HepG2 (cell line): Measurements from ENCODE around the gene PRM2. TPM values are rescaled to one million over a fixed set of nuclear protein-coding genes. Genes with fewer than 3 reads are reported as not detected.

ENCODE experiments used
- CBFB ChIP-seq: sonication (generic); formaldehyde crosslinking; IDR thresholded peaks from 2 replicates; pipeline ENCODE4 v1.4.0; 2020; ENCODE audit warnings: missing genetic modification reagents
- ETV6 ChIP-seq: sonication (generic); formaldehyde crosslinking; conservative IDR thresholded peaks from 2 replicates; pipeline ENCODE4 v1.4.0; 2020; ENCODE audit warnings: missing genetic modification reagents
- FOXK2 ChIP-seq: fragments of 450-650 bp; IDR thresholded peaks from 2 replicates; pipeline ENCODE4 v1.6.1; 2016
- MAFF ChIP-seq: IDR thresholded peaks from 2 replicates; pipeline ENCODE4 v1.6.1; 2011; ENCODE audit warnings: low read depth, low read length, improper control_type of control experiment
- MATR3 ChIP-seq: sonication (generic); formaldehyde crosslinking; IDR thresholded peaks from 2 replicates; pipeline ENCODE4 v1.4.0; 2020; ENCODE audit warnings: missing genetic modification reagents
- NAIF1 ChIP-seq: sonication (generic); formaldehyde crosslinking; IDR thresholded peaks from 2 replicates; pipeline ENCODE4 v1.5.0; 2020; ENCODE audit warnings: mild to moderate bottlenecking, missing genetic modification reagents, borderline replicate concordance
- SNRNP70 ChIP-seq: fragments of 200-400 bp; formaldehyde crosslinking; IDR thresholded peaks from 2 replicates; pipeline ENCODE4 v1.6.1; 2017; ENCODE audit warnings: mild to moderate bottlenecking, low read depth, low read length, moderate library complexity
- STAT5B ChIP-seq: sonication (generic); formaldehyde crosslinking; IDR thresholded peaks from 2 replicates; pipeline ENCODE4 v1.4.0; 2020; ENCODE audit warnings: missing genetic modification reagents
- TBL1XR1 ChIP-seq: fragments of 150-350 bp; IDR thresholded peaks from 2 replicates; pipeline ENCODE4 v1.6.1; 2014; ENCODE audit warnings: borderline replicate concordance, low read length; ENCODE audit not compliant: partially characterized antibody
- TFAP4 ChIP-seq: sonication (generic); IDR thresholded peaks from 2 replicates; pipeline ENCODE4 v1.6.1; 2016; ENCODE audit warnings: low read depth, borderline replicate concordance
- YEATS4 ChIP-seq: sonication (generic); formaldehyde crosslinking; IDR thresholded peaks from 2 replicates; pipeline ENCODE4 v1.4.0; 2020; ENCODE audit warnings: missing genetic modification reagents, borderline replicate concordance
- ZBTB38 ChIP-seq: sonication (generic); formaldehyde crosslinking; IDR thresholded peaks from 2 replicates; pipeline ENCODE4 v1.5.1; 2020; ENCODE audit warnings: mild to moderate bottlenecking, missing genetic modification reagents
- ZKSCAN1 ChIP-seq: fragments of 150-350 bp; IDR thresholded peaks from 2 replicates; pipeline ENCODE4 v1.6.1; 2014; ENCODE audit warnings: low read length
- ZMYM2 ChIP-seq: sonication (generic); formaldehyde crosslinking; IDR thresholded peaks from 2 replicates; pipeline ENCODE4 v1.8.0; 2022; ENCODE audit warnings: mild to moderate bottlenecking, missing genetic modification reagents
- ZNF12 ChIP-seq: sonication (generic); formaldehyde crosslinking; IDR thresholded peaks from 2 replicates; pipeline ENCODE4 v1.5.0; 2020; ENCODE audit warnings: missing genetic modification reagents
- ZNF160 ChIP-seq: sonication (generic); formaldehyde crosslinking; IDR thresholded peaks from 2 replicates; pipeline ENCODE4 v1.8.0; 2022; ENCODE audit warnings: mild to moderate bottlenecking, inconsistent platforms, missing genetic modification reagents
- ZNF44 ChIP-seq: sonication (generic); formaldehyde crosslinking; IDR thresholded peaks from 2 replicates; pipeline ENCODE4 v1.5.1; 2020; ENCODE audit warnings: mild to moderate bottlenecking, missing genetic modification reagents
- ZNF577 ChIP-seq: sonication (generic); formaldehyde crosslinking; IDR thresholded peaks from 2 replicates; pipeline ENCODE4 v1.4.0; 2020; ENCODE audit warnings: mild to moderate bottlenecking, low read depth, missing genetic modification reagents, borderline replicate concordance
- ZNF7 ChIP-seq: IDR thresholded peaks from 2 replicates; pipeline ENCODE4 v1.6.1; 2016; ENCODE audit warnings: missing biosample characterization, missing genetic modification reagents
- polyA plus RNA-seq, 8 experiments: library from polyadenylated mRNA; depleted of rRNA in 3 of 8; stranded (reverse) in 7 of 8; unstranded in 1 of 8; fragments of >200 nt; fragmentation: Illumina TruSeq in 4 of 8; extraction: Trizol in 4 of 8; gene quantifications; 2 replicates each; pipeline versions ENCODE4 v1.2.1 to v1.2.3, GENCODE V29; 2011 to 2016; ENCODE audit warnings: low read depth in 4 of 8, missing spikeins in 1 of 8, mixed read lengths in 1 of 8; ENCODE audit not compliant: insufficient read depth in 1 of 8
- total RNA-seq, 5 experiments: library from RNA; depleted of rRNA; stranded (reverse); fragments of >200 nt; fragmentation: Illumina TruSeq; extraction: Trizol; gene quantifications; 2 replicates each; pipeline ENCODE4 v1.2.3, GENCODE V29; 2016; ENCODE audit warnings: low read depth in 1 of 5
- TF ChIP-seq, protein P1 (sequence below): sonication (generic); formaldehyde crosslinking; IDR thresholded peaks from 2 replicates; pipeline ENCODE4 v1.4.0; 2020; ENCODE audit warnings: missing genetic modification reagents
- TF ChIP-seq, protein P2 (sequence below): sonication (generic); formaldehyde crosslinking; IDR thresholded peaks from 2 replicates; pipeline ENCODE4 v1.5.0; 2020; ENCODE audit warnings: missing genetic modification reagents
- TF ChIP-seq, protein P3 (sequence below): sonication (generic); formaldehyde crosslinking; conservative IDR thresholded peaks from 2 replicates; pipeline ENCODE4 v1.8.1; 2023; ENCODE audit warnings: missing genetic modification reagents

The PRM2 gene
- total and polyA plus RNA-seq, 2 of the 13 experiments (the other 11 are each of a cell fraction or from before 2014, with no cell fraction given): 0.54 TPM; not detected in 1

GRCh38 chr16:11306997-11307638 is 30.8 kb upstream of the PRM2 start (continued):
- peak; percentile 78 for TF ChIP-seq ZNF12 (CRISPR knock-in tag)
- TF ChIP-seq ZBTB38 (CRISPR knock-in tag): no peak
- TF ChIP-seq ETV6 (CRISPR knock-in tag): no peak; the same call in 1 of the 2 replicates
- TF ChIP-seq ZNF44 (CRISPR knock-in tag): no peak
- peak; percentile 87 for TF ChIP-seq TBL1XR1
- TF ChIP-seq, protein P1, sequence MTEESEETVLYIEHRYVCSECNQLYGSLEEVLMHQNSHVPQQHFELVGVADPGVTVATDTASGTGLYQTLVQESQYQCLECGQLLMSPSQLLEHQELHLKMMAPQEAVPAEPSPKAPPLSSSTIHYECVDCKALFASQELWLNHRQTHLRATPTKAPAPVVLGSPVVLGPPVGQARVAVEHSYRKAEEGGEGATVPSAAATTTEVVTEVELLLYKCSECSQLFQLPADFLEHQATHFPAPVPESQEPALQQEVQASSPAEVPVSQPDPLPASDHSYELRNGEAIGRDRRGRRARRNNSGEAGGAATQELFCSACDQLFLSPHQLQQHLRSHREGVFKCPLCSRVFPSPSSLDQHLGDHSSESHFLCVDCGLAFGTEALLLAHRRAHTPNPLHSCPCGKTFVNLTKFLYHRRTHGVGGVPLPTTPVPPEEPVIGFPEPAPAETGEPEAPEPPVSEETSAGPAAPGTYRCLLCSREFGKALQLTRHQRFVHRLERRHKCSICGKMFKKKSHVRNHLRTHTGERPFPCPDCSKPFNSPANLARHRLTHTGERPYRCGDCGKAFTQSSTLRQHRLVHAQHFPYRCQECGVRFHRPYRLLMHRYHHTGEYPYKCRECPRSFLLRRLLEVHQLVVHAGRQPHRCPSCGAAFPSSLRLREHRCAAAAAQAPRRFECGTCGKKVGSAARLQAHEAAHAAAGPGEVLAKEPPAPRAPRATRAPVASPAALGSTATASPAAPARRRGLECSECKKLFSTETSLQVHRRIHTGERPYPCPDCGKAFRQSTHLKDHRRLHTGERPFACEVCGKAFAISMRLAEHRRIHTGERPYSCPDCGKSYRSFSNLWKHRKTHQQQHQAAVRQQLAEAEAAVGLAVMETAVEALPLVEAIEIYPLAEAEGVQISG (CRISPR knock-in tag): peak; percentile 52; the same call in 1 of the 2 replicates
- peak; percentile 93 for TF ChIP-seq ZMYM2 (CRISPR knock-in tag)
- TF ChIP-seq ZKSCAN1: no peak
- TF ChIP-seq NAIF1 (CRISPR knock-in tag): peak; percentile 24; the same call in 1 of the 2 replicates
- TF ChIP-seq ZNF160 (CRISPR knock-in tag): no peak
- no peak for TF ChIP-seq STAT5B
- TF ChIP-seq, protein P2, sequence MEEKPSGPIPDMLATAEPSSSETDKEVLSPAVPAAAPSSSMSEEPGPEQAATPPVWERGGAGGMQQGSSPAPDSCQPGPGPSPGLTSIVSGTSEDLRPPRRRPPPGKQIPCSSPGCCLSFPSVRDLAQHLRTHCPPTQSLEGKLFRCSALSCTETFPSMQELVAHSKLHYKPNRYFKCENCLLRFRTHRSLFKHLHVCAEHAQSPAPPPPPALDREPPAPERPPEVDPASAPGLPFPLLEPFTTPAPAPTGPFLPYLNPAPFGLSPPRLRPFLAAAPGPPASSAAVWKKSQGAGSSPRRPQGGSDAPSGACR (CRISPR knock-in tag): 0 out of 2 replicates have a peak, but pooled peaks have one; percentile 78
- TF ChIP-seq YEATS4 (CRISPR knock-in tag): peak; percentile 60; the same call in 1 of the 2 replicates
- TF ChIP-seq SNRNP70: no peak
- TF ChIP-seq MAFF: no peak
- no peak for TF ChIP-seq ZNF577 (CRISPR knock-in tag)
- TF ChIP-seq, protein P3, sequence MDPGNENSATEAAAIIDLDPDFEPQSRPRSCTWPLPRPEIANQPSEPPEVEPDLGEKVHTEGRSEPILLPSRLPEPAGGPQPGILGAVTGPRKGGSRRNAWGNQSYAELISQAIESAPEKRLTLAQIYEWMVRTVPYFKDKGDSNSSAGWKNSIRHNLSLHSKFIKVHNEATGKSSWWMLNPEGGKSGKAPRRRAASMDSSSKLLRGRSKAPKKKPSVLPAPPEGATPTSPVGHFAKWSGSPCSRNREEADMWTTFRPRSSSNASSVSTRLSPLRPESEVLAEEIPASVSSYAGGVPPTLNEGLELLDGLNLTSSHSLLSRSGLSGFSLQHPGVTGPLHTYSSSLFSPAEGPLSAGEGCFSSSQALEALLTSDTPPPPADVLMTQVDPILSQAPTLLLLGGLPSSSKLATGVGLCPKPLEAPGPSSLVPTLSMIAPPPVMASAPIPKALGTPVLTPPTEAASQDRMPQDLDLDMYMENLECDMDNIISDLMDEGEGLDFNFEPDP (CRISPR knock-in tag): no peak
- TF ChIP-seq MATR3: no peak
- 0 out of 2 replicates have a peak, but pooled peaks have one; percentile 42 for TF ChIP-seq CBFB (CRISPR knock-in tag)
- TF ChIP-seq TFAP4: peak; percentile 85
- TF ChIP-seq FOXK2: peak; percentile 77
- peak; percentile 100 for TF ChIP-seq ZNF7 (CRISPR knock-in tag)
